GM12865 (cell line): ENCODE measurements around the gene DHX30.

Source experiments
- DNase-seq: peaks from one replicate; pipeline ENCODE4 v3.0.0; 2010; ENCODE audit warnings: low read depth
- H3K4me3 ChIP-seq: 2 replicates; pipeline ENCODE4 v1.5.1; 2011; ENCODE audit warnings: mild to moderate bottlenecking, low read depth, low read length, control low read depth
- CTCF ChIP-seq: IDR thresholded peaks from 2 replicates; pipeline ENCODE4 v1.5.1; 2011; ENCODE audit warnings: low read length, control low read depth, low read depth, inconsistent platforms; ENCODE audit not compliant: insufficient read depth; ENCODE audit errors: missing control alignments

Gene DHX30

GRCh38 chr3:47854267-47854666 is 51.3 kb downstream of the DHX30 start:
- TF ChIP-seq CTCF, result no peak
- H3K4me3 ChIP-seq, result no peak overlapping the region
- DNase-seq, result no peak

- DNase-seq, result no peak
- no peak for TF ChIP-seq CTCF
- no peak overlapping the region for H3K4me3 ChIP-seq
Observed at GRCh38 chr3:47854720-47855455, 52.0 kb downstream of the DHX30 start.

GRCh38 chr3:47855461-47856383 is 52.8 kb downstream of the DHX30 start:
- DNase-seq, result no peak
- H3K4me3 ChIP-seq, result no peak overlapping the region
- TF ChIP-seq CTCF, result no peak

GRCh38 chr3:47856669-47857068 is 53.7 kb downstream of the DHX30 start:
- no peak for TF ChIP-seq CTCF
- no peak overlapping the region for H3K4me3 ChIP-seq
- DNase-seq, result no peak

- no peak for TF ChIP-seq CTCF
- no peak for DNase-seq
- no peak overlapping the region for H3K4me3 ChIP-seq
Observed at GRCh38 chr3:47857151-47857550, 54.2 kb downstream of the DHX30 start.

GRCh38 chr3:47859956-47860605 is 57.1 kb downstream of the DHX30 start:
- no peak for DNase-seq
- TF ChIP-seq CTCF, result no peak
- no peak overlapping the region for H3K4me3 ChIP-seq
